Measurements from ENCODE around the gene MLEC. TPM values are rescaled to one million over a fixed set of nuclear protein-coding genes. Genes with fewer than 3 reads are reported as not detected.
"Not testable (repeated sequence)": the region's sequence is repeated elsewhere in the genome, so short reads cannot be mapped to it uniquely, and the experiment has no call there.

The MLEC gene
- total RNA-seq, 2 experiments from 2014 or later, result 74.5 to 96.2 TPM

DNA sequence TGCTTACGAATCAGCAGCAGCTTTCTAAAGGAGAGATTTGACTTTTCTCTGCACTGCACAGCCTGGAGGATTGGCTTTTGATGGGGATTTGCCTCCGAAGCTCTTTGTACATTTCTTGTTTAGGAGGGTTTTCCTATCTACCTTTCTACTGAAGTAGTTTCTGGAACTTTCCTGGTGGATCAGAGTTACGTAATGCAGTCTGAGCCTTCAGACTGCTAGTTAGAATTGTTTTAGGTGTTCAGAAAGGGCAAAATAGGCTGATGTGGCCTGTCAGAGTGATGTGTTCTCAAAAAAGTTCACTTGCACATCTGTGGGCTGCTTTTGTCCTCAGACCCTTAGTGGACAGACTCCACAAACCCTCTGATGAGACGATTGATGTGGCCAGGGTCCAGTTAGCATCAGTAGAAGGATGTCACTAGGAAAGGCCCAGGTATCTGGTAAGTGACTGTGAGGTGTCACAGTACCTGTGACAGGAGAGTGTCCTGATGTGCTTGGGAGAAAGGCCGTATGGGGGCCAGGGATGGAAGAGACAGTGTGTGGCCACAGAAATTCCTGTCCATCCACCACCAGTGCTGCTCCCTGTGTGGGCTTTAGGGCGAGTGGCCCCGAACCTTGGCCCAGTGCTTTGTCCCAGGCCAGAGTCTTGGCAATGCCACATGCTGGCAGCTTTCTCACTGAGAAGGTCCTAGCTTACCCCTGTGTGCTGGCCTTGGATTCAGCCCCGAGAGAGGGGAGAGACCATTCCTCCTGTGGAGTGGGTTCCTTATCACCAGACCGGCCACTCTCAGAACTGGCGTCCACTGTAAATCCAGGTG, 34.2 kb downstream of the MLEC start:
- Mint-ChIP-seq H3K36me3 (peaks cover 40% of the 10 kb centered on the region), H3K4me1 (peaks cover 29% of the 10 kb centered on the region), H3K9me3 (ENCODE audit: low read depth) (no peaks in the 10 kb centered on the region), H3K4me3 (no peak overlapping the region), H3K27me3 (no peaks in the 10 kb centered on the region), H3K27ac (no peak overlapping the region)
- ATAC-seq (no peak), DNase-seq (no peak)
- CTCF ChIA-PET, result interaction anchor here (1.4 to 1.5 kb wide), 2 partner anchors 10 to 72 kb away, joined by 5 read pairs; no protein-coding TSS in a partner anchor

DNA sequence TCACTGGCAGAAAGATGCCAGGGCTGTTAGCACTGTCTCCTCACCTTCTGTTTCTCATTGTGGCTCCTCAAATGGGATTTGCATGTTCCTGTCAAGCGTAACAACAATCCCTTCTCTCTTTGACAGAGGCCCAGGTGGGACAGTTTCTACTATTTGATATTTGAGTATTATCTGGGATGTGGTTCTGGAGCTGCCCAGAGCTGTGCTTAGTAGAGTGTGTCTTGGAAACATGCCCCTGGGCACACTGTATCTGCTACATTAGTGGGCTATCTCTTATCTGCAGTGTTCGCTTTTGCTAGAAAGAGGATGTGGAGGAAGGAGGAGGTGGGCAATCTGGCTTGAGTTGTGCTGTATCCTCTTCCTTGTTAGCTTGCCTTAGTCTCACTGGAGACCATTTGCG, 34.9 kb downstream of the MLEC start:
- no peak overlapping the region for H3K4me3 Mint-ChIP-seq
- H3K27ac Mint-ChIP-seq, result no peak overlapping the region
- no peaks in the 10 kb centered on the region for H3K9me3 Mint-ChIP-seq (ENCODE audit: low read depth)
- no peaks in the 10 kb centered on the region for H3K27me3 Mint-ChIP-seq
- DNase-seq (no peak), ATAC-seq (no peak)
- peaks cover 32% of the 10 kb centered on the region for H3K4me1 Mint-ChIP-seq
- peaks cover 35% of the 10 kb centered on the region for H3K36me3 Mint-ChIP-seq
- CTCF ChIA-PET, result interaction anchor here (1.5 kb wide), 1 partner anchor 73 kb away, joined by 5 read pairs; no protein-coding TSS in a partner anchor

DNA sequence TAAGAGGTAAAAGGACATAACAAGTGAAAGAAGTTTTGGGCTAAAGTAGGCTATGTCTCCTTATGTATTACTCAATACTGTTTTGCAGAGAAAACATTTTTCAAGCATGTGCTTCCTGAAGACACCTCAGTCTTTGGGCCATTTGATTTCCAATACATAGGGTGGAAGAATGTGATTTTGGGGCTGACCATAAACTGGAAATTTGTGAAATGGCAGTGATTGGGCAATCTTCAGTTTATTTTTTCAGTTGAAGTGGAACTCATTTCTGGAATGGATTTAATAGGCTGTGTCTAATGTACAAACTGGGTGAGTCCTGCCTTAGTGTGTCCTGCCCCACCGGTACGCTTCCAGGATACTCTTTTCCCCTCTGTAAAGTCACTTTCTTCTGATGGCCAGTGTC, 35.8 kb downstream of the MLEC start:
- CTCF ChIA-PET, result interaction anchor here (1.5 kb wide), 1 partner anchor 74 kb away, joined by 5 read pairs; no protein-coding TSS in a partner anchor
- Mint-ChIP-seq H3K27me3 (no peaks in the 10 kb centered on the region), H3K36me3 (peaks cover 35% of the 10 kb centered on the region)

DNA sequence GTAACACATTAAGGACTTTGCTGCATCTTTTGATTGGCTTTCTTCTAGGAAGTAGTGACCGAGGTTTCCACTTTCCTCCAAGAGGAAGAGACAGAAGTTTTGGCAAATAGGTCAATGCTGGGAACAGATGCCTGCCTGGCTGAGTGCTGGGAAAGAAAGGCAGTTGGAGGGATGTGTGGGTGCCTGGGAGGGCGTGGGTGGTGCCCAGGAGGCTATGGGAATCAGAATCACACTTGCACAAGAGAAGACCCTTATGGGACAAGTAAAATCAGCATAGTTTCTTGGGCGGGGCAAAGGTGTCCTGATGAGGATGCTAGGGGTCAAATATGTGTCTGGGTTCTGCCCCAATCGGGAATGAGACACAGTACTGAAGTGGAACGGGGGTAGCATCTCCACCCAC, 37.8 kb downstream of the MLEC start:
- CTCF ChIA-PET, result interaction anchor here (0.9 to 1.5 kb wide), 5 partner anchors 10 to 247 kb away, joined by 3 to 4 read pairs (median 4); partner anchors contain the start of gene UNC119B
- H3K36me3 Mint-ChIP-seq, result peaks cover 29% of the 10 kb centered on the region
- DNase-seq, result no peak
- peaks cover 18% of the 10 kb centered on the region for H3K4me1 Mint-ChIP-seq
- H3K27ac Mint-ChIP-seq, result no peak overlapping the region
- H3K4me3 Mint-ChIP-seq, result peak overlapping the region; percentile 80
- no peaks in the 10 kb centered on the region for H3K27me3 Mint-ChIP-seq
- no peaks in the 10 kb centered on the region for H3K9me3 Mint-ChIP-seq (ENCODE audit: low read depth)
- no peak for ATAC-seq

More for the DNA sequence above, 35.8 kb downstream of the MLEC start:
- DNase-seq, result no peak
- H3K27ac Mint-ChIP-seq, result no peak overlapping the region
- H3K4me1 Mint-ChIP-seq, result peaks cover 32% of the 10 kb centered on the region
- no peaks in the 10 kb centered on the region for H3K9me3 Mint-ChIP-seq (ENCODE audit: low read depth)
- ATAC-seq, result no peak
- no peak overlapping the region for H3K4me3 Mint-ChIP-seq

DNA sequence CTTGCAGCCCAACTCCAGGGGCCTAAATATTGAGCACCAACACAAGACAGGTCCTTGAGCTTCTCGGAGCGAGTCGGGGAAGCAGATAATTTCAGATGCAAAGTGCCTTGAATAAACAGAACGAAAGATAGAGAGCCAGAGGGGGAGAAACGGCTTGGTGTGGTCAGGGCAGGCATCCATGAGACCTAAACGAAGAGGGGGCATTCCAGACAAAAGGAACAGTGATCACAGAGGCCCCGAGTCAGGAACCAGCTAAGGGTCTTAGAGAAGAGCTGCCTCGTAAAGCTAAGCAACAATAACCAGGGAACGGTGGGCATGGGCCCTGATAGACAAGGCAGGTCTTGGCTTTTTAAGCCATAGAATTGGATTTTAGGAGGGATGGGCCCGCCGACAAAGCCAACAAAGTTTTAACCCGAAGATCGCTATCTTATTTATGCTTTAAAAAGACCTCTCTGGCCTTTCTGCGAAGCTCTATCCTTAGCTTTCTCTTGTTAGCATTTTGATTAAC, 38.3 kb downstream of the MLEC start:
- CTCF ChIA-PET, result interaction anchor here (0.9 to 1.5 kb wide), 5 partner anchors 11 to 246 kb away, joined by 3 to 4 read pairs (median 4); partner anchors contain the start of gene UNC119B
- no peak for DNase-seq
- Mint-ChIP-seq H3K4me1 (peaks cover 18% of the 10 kb centered on the region), H3K9me3 (ENCODE audit: low read depth) (no peaks in the 10 kb centered on the region), H3K4me3 (peak overlapping the region; percentile 80), H3K27ac (peak overlapping the region; percentile 64), H3K27me3 (no peaks in the 10 kb centered on the region), H3K36me3 (peaks cover 29% of the 10 kb centered on the region)
- ATAC-seq, result no peak

DNA sequence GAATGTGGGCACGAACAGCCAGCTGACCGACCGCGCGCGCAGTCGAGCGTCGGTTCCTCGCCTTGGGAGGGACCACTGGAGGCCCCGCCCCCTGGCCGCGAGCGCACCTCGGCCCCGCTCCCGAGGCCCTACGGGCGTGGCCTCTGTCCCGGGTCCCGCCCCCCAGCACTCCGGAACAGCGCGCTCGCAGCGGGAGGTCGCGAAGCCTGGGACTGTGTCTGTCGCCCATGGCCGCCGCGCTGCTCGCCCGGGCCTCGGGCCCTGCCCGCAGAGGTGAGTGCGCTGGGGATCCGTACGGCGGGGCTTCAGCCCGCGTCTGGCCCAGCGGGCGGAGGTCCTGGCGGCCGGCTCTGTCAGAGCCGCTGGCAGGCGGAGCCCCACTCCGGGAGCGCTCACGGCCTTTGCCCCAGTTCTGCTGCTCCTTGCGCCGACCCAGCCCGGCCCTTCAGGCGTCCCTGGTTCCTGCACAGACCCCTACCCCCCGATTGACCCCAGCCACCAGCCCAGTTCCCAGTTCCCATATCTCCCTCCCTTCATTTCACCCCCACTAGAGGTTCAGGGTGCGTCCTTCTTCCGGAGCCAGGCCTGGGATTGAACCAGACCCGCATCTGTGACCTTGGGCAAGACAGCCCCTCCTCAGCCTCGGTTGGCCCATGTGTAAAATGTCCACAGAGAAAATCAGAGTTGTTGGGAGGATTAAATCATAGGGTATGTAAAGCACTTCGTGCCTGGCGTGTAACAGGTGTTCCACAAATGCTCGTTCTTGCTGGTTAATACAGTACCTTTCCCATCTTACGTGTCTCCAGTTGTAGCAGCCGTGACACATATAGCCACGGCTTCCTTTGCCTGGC, 38.9 kb downstream of the MLEC start, which contains the start of gene ACADS:
TSS of gene ACADS (plus strand) at position 168 of the 851 bp plus-strand sequence. CDS start at position 228, 60 bp downstream.
- Mint-ChIP-seq H3K36me3 (peaks cover 29% of the 10 kb centered on the region), H3K27me3 (no peaks in the 10 kb centered on the region), H3K4me1 (peaks cover 18% of the 10 kb centered on the region), H3K27ac (peak within 1 kb of the TSS; percentile 64), H3K9me3 (ENCODE audit: low read depth) (no peaks in the 10 kb centered on the region), H3K4me3 (peak within 1 kb of the TSS; percentile 80)
- peak; percentile 93 for DNase-seq
- peak; percentile 100 for ATAC-seq
- CTCF ChIA-PET, result interaction anchor here (0.9 to 1.5 kb wide), 5 partner anchors 11 to 246 kb away, joined by 3 to 4 read pairs (median 4); partner anchors contain the start of gene UNC119B

DNA sequence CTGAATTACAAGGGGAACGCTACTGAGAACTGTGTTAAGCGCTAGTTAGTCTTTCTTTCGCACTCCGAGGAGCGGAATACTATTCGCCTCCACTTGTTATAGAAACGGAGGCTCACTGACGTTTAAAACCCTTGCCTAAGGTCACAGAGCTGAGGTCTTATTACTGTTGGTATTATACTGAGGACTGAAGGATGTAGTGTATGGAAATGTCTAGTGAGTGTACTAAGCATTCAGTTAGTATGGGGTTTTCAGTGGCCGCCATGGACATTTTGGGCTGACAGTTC, 39.5 kb downstream of the MLEC start:
- CTCF ChIA-PET, result no interaction called here
- no peaks in the 10 kb centered on the region for H3K27me3 Mint-ChIP-seq
- peaks cover 18% of the 10 kb centered on the region for H3K4me1 Mint-ChIP-seq
- no peaks in the 10 kb centered on the region for H3K9me3 Mint-ChIP-seq (ENCODE audit: low read depth)
- peak overlapping the region; percentile 80 for H3K4me3 Mint-ChIP-seq
- no peak overlapping the region for H3K27ac Mint-ChIP-seq
- peaks cover 24% of the 10 kb centered on the region for H3K36me3 Mint-ChIP-seq
- DNase-seq, result no peak
- ATAC-seq, result no peak

DNA sequence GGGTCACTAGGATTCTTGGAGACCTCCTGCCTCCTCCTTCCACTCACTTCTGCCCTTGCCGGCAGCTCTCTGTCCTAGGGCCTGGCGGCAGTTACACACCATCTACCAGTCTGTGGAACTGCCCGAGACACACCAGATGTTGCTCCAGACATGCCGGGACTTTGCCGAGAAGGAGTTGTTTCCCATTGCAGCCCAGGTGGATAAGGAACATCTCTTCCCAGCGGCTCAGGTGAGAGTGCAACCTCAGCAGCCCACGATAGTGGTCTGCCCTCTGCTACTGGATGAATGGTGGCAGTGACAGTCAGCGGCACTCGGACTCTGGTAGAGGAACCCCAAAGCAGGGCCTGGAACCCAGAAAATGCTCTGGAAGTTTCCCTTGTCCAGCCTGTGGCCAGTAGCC, 40.0 kb downstream of the MLEC start:
- H3K4me1 Mint-ChIP-seq, result peaks cover 18% of the 10 kb centered on the region
- H3K9me3 Mint-ChIP-seq (ENCODE audit: low read depth), result no peaks in the 10 kb centered on the region
- no peak overlapping the region for H3K27ac Mint-ChIP-seq
- H3K4me3 Mint-ChIP-seq, result peak overlapping the region; percentile 80
- no peak for ATAC-seq
- DNase-seq, result no peak
- CTCF ChIA-PET, result no interaction called here
- no peaks in the 10 kb centered on the region for H3K27me3 Mint-ChIP-seq
- peaks cover 26% of the 10 kb centered on the region for H3K36me3 Mint-ChIP-seq

DNA sequence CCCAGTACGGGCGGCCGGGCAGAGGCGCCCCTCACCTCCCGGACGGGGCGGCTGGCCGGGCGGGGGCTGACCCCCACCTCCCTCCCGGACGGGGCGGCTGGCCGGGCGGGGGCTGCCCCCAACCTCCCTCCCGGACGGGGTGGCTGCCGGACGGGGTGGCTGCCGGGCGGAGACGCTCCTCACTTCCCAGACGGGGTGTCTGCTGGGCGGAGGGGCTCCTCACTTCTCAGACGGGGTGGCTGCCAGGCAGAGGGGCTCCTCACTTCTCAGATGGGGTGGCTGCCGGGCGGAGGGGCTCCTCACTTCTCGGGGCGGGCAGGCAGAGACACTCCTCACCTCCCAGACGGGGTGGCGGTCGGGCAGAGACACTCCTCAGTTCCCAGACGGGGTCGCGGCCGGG, 45.2 kb downstream of the MLEC start:
- H3K4me3 Mint-ChIP-seq; ATAC-seq; H3K9me3 Mint-ChIP-seq (ENCODE audit: low read depth); H3K4me1 Mint-ChIP-seq; H3K27me3 Mint-ChIP-seq; CTCF ChIA-PET; DNase-seq; H3K27ac Mint-ChIP-seq: not testable (repeated sequence)
- peaks cover 17% of the 10 kb centered on the region for H3K36me3 Mint-ChIP-seq

DNA sequence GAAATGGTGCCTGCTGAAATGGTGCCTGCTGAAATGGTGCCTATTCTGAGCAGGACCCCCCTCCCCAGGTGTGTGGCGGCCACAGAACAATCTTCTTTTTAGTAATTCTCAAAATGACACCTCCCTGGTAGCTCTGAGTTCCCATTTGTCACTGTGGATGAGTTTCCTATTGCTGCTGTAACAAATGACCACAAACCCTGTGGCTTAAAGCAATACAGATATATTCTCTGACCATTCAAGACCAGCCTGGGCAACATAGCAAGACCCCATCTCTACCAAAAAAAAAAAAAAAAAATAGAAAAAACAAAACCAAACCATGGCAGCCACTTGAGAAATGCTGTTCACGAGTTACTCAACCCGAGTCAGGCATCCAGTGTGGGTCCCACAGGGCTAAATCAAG, 46.6 kb downstream of the MLEC start:
- H3K4me1 Mint-ChIP-seq, result no peaks in the 10 kb centered on the region
- CTCF ChIA-PET, result no interaction called here
- no peaks in the 10 kb centered on the region for H3K9me3 Mint-ChIP-seq (ENCODE audit: low read depth)
- no peak overlapping the region for H3K27ac Mint-ChIP-seq
- no peak overlapping the region for H3K4me3 Mint-ChIP-seq
- ATAC-seq, result no peak
- peaks cover 16% of the 10 kb centered on the region for H3K36me3 Mint-ChIP-seq
- H3K27me3 Mint-ChIP-seq, result no peaks in the 10 kb centered on the region
- no peak for DNase-seq

DNA sequence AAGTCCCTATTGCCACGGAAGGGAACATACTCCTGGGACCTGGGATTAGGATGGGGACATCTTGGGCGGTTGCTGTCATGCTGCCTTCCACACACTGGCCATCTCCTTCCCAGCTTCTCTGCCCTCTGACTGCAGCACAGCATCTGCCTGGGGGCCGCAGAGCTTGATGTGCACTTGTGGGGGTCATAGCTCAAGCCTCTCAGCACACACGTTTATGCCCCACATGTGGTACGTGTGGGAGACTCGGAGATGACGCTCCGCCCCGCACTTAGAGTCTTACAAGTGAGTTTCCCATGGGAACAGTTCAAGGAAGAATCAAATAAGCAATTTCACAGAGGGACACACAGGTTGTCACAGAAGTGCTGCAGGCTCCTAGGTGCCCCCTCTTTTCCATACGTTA, 47.3 kb downstream of the MLEC start:
- no peaks in the 10 kb centered on the region for H3K4me1 Mint-ChIP-seq
- CTCF ChIA-PET, result no interaction called here
- ATAC-seq (no peak), DNase-seq (no peak)
- no peak overlapping the region for H3K27ac Mint-ChIP-seq
- no peaks in the 10 kb centered on the region for H3K27me3 Mint-ChIP-seq
- H3K36me3 Mint-ChIP-seq, result peaks cover 16% of the 10 kb centered on the region
- no peak overlapping the region for H3K4me3 Mint-ChIP-seq
- H3K9me3 Mint-ChIP-seq (ENCODE audit: low read depth), result no peaks in the 10 kb centered on the region

DNA sequence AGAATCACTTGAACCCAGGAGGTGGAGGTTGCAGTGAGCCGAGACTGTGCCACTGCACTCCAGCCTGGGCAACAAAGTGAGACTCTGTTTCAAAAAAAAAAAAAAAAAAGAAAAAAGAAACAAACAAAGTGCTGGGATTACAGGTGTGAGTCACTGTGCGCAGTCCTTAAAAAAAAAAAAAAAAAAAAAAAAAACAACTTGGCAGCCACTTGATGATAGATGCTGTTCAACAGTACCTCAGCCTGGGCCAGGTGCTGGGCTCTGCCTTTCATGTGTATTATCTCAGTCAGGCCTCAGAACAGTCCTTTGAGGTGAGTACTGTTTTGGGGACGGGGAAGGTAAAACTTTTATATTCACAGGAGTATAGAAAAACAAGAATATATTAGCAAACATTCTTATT, 48.2 kb downstream of the MLEC start:
- no peaks in the 10 kb centered on the region for H3K9me3 Mint-ChIP-seq (ENCODE audit: low read depth)
- DNase-seq, result no peak
- no peaks in the 10 kb centered on the region for H3K27me3 Mint-ChIP-seq
- no peak overlapping the region for H3K4me3 Mint-ChIP-seq
- no peak for ATAC-seq
- H3K36me3 Mint-ChIP-seq, result peaks cover 9% of the 10 kb centered on the region
- H3K4me1 Mint-ChIP-seq, result no peaks in the 10 kb centered on the region
- CTCF ChIA-PET, result no interaction called here
- no peak overlapping the region for H3K27ac Mint-ChIP-seq
